Measurements from ENCODE around the gene PDCD11. TPM values are rescaled to one million over a fixed set of nuclear protein-coding genes. Genes with fewer than 3 reads are reported as not detected.

The PDCD11 gene
- total and polyA plus RNA-seq, 4 donors, result 8.3 to 20.9 (median 9.8) TPM

DNA sequence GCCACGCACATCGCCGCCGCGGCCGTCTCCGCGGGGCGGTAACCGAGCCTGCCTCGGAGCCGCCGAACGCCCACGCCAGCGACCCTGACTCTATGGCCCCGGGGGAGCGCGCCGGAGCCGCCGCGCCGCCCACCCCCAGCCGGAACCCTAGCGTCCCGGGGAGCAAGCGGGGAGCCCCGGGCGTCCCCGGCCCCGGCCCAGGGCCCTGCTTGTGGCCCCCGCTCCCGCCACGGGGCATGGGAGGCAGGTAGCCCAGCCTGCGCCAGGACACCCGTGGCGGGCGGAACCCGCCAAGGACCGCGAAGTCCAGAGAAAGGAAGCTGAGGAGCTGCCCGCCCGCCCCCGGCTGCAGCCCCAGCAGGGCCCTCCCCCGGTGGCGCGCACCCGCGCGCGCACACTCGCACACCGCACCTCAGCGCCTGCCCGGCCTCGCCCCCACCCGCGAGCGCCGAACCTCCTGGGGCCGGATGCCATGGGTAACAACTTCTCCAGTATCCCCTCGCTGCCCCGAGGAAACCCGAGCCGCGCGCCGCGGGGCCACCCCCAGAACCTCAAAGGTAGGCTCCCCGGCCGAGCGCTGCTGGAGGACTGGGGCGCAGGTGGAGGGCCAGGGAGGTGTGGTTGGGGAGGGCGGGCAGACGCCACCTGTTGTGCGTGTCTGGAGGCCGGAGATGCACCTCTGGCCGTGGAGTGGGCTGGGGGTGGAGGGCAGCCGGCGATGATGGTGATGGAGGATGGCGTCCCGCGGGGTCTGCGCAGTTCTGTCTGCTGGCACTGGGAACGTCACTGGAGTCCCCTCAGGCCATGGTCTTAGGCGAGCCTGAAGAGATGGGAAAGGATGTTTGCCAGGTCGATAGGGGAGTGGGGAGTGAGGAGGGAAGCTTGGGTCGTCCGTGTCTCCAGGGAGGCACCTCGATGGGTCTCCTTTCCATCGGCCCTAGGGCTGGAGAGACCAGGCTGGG lies 97.8 kb downstream of the PDCD11 start:
- Histone ChIP-seq H3K27ac (ENCODE audit: low read depth in 1 of 2, low read length in 2 of 2) (no peak overlapping the region), H3K9me3 (ENCODE audit: control insufficient read depth in 4 of 4, low read length in 3 of 4) (no peaks in the 10 kb centered on the region), H3K9ac (ENCODE audit: low read depth in 1 of 2, low read length in 2 of 2) (no peak overlapping the region), H3K4me1 (ENCODE audit: control insufficient read depth in 4 of 4, insufficient read depth in 4 of 4, low read length in 3 of 4) (peaks cover 2 to 14% (median 9%) of the 10 kb centered on the region in 4 donors), H3K36me3 (ENCODE audit: control insufficient read depth in 4 of 4, insufficient read depth in 3 of 4, low read depth in 1 of 4, low read length in 3 of 4) (no peaks in the 10 kb centered on the region), H3K4me3 (ENCODE audit: low read depth in 1 of 3, low read length in 3 of 3) (peak overlapping the region in 2 of 3 donors; percentile 20 to 62), H3K27me3 (ENCODE audit: control insufficient read depth in 4 of 4, insufficient read depth in 4 of 4, low read length in 3 of 4) (peaks cover 0 to 8% (median 5%) of the 10 kb centered on the region in 4 donors)
- no peak for TF ChIP-seq FOXA1 (IDR thresholded peaks at IDR 0.05)
- no peak for TF ChIP-seq RXRA (IDR thresholded peaks at IDR 0.05)
- no peak for TF ChIP-seq HNF4A (conservative IDR thresholded peaks at IDR 0.05)
- no peak for TF ChIP-seq EGR1 (IDR thresholded peaks at IDR 0.05; ENCODE audit: low read depth in 2 of 2)
- TF ChIP-seq FOXA2 (IDR thresholded peaks at IDR 0.05), result no peak
- TF ChIP-seq, protein P1, sequence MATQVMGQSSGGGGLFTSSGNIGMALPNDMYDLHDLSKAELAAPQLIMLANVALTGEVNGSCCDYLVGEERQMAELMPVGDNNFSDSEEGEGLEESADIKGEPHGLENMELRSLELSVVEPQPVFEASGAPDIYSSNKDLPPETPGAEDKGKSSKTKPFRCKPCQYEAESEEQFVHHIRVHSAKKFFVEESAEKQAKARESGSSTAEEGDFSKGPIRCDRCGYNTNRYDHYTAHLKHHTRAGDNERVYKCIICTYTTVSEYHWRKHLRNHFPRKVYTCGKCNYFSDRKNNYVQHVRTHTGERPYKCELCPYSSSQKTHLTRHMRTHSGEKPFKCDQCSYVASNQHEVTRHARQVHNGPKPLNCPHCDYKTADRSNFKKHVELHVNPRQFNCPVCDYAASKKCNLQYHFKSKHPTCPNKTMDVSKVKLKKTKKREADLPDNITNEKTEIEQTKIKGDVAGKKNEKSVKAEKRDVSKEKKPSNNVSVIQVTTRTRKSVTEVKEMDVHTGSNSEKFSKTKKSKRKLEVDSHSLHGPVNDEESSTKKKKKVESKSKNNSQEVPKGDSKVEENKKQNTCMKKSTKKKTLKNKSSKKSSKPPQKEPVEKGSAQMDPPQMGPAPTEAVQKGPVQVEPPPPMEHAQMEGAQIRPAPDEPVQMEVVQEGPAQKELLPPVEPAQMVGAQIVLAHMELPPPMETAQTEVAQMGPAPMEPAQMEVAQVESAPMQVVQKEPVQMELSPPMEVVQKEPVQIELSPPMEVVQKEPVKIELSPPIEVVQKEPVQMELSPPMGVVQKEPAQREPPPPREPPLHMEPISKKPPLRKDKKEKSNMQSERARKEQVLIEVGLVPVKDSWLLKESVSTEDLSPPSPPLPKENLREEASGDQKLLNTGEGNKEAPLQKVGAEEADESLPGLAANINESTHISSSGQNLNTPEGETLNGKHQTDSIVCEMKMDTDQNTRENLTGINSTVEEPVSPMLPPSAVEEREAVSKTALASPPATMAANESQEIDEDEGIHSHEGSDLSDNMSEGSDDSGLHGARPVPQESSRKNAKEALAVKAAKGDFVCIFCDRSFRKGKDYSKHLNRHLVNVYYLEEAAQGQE (IDR thresholded peaks at IDR 0.05), result no peak
- TF ChIP-seq HNF4G (IDR thresholded peaks at IDR 0.05), result no peak
- TF ChIP-seq, protein P2, sequence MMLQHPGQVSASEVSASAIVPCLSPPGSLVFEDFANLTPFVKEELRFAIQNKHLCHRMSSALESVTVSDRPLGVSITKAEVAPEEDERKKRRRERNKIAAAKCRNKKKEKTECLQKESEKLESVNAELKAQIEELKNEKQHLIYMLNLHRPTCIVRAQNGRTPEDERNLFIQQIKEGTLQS (IDR thresholded peaks at IDR 0.05), result no peak
- TF ChIP-seq GABPA (IDR thresholded peaks at IDR 0.05 in 1 of 2, conservative IDR thresholded peaks at IDR 0.05 in 1 of 2), result no peak
- TF ChIP-seq YY1 (IDR thresholded peaks at IDR 0.05), result no peak
- TF ChIP-seq, protein P3, sequence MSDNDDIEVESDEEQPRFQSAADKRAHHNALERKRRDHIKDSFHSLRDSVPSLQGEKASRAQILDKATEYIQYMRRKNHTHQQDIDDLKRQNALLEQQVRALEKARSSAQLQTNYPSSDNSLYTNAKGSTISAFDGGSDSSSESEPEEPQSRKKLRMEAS (IDR thresholded peaks at IDR 0.05), result no peak
- TF ChIP-seq, protein P4, sequence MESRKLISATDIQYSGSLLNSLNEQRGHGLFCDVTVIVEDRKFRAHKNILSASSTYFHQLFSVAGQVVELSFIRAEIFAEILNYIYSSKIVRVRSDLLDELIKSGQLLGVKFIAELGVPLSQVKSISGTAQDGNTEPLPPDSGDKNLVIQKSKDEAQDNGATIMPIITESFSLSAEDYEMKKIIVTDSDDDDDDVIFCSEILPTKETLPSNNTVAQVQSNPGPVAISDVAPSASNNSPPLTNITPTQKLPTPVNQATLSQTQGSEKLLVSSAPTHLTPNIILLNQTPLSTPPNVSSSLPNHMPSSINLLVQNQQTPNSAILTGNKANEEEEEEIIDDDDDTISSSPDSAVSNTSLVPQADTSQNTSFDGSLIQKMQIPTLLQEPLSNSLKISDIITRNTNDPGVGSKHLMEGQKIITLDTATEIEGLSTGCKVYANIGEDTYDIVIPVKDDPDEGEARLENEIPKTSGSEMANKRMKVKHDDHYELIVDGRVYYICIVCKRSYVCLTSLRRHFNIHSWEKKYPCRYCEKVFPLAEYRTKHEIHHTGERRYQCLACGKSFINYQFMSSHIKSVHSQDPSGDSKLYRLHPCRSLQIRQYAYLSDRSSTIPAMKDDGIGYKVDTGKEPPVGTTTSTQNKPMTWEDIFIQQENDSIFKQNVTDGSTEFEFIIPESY (IDR thresholded peaks at IDR 0.05), result no peak
- no peak for TF ChIP-seq JUND (IDR thresholded peaks at IDR 0.05)
- no peak for TF ChIP-seq RAD21 (IDR thresholded peaks at IDR 0.05)
- no peak for TF ChIP-seq TAF1 (conservative IDR thresholded peaks at IDR 0.05)
- TF ChIP-seq NR2F2 (IDR thresholded peaks at IDR 0.05), result no peak
- 3% methylated on average over 91 of the region's 92 CpGs for WGBS
- DNase-seq (ENCODE audit: low spot score), result no peak

DNA sequence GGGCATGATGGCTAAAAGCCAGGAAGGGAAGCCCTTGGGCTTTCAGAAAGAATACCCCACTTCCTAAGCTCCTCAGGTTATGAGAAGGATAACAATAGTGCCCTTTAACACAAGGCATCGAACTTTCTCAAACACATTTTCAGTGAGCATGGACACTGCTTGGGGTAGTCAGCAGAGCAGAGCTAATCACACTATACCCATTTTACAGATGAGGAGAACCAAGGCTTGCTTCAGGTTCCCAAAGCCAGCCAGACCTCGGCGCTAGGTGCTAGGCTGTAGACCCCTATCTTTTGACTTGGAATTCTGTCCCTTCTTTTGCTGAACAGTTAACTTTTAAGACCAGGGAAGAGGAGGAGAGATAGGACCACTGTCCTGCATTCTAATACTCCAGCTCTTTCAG lies 98.9 kb downstream of the PDCD11 start:
- H3K27ac ChIP-seq (ENCODE audit: low read depth in 1 of 2, low read length in 2 of 2), result no peak overlapping the region
- peaks cover 0 to 8% (median 5%) of the 10 kb centered on the region in 4 donors for H3K27me3 ChIP-seq (ENCODE audit: control insufficient read depth in 4 of 4, insufficient read depth in 4 of 4, low read length in 3 of 4)
- DNase-seq (ENCODE audit: low spot score), result no peak
- no peak overlapping the region for H3K9ac ChIP-seq (ENCODE audit: low read depth in 1 of 2, low read length in 2 of 2)
- no peaks in the 10 kb centered on the region for H3K36me3 ChIP-seq (ENCODE audit: control insufficient read depth in 4 of 4, insufficient read depth in 3 of 4, low read depth in 1 of 4, low read length in 3 of 4)
- H3K4me1 ChIP-seq (ENCODE audit: control insufficient read depth in 4 of 4, insufficient read depth in 4 of 4, low read length in 3 of 4), result peaks cover 2 to 14% (median 9%) of the 10 kb centered on the region in 4 donors
- TF ChIP-seq JUND (IDR thresholded peaks at IDR 0.05) (no peak), SP1 (IDR thresholded peaks at IDR 0.05) (no peak), TAF1 (conservative IDR thresholded peaks at IDR 0.05) (no peak), EGR1 (IDR thresholded peaks at IDR 0.05; ENCODE audit: low read depth in 2 of 2) (no peak), HNF4G (IDR thresholded peaks at IDR 0.05) (no peak), RAD21 (IDR thresholded peaks at IDR 0.05) (no peak), HNF4A (conservative IDR thresholded peaks at IDR 0.05) (no peak), FOXA2 (IDR thresholded peaks at IDR 0.05) (no peak), RXRA (IDR thresholded peaks at IDR 0.05) (no peak), FOXA1 (IDR thresholded peaks at IDR 0.05) (no peak), NR2F2 (IDR thresholded peaks at IDR 0.05) (no peak)
- TF ChIP-seq, protein P3 (IDR thresholded peaks at IDR 0.05), result no peak
- TF ChIP-seq, protein P2 (IDR thresholded peaks at IDR 0.05), result no peak
- TF ChIP-seq, protein P5, sequence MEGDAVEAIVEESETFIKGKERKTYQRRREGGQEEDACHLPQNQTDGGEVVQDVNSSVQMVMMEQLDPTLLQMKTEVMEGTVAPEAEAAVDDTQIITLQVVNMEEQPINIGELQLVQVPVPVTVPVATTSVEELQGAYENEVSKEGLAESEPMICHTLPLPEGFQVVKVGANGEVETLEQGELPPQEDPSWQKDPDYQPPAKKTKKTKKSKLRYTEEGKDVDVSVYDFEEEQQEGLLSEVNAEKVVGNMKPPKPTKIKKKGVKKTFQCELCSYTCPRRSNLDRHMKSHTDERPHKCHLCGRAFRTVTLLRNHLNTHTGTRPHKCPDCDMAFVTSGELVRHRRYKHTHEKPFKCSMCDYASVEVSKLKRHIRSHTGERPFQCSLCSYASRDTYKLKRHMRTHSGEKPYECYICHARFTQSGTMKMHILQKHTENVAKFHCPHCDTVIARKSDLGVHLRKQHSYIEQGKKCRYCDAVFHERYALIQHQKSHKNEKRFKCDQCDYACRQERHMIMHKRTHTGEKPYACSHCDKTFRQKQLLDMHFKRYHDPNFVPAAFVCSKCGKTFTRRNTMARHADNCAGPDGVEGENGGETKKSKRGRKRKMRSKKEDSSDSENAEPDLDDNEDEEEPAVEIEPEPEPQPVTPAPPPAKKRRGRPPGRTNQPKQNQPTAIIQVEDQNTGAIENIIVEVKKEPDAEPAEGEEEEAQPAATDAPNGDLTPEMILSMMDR (IDR thresholded peaks at IDR 0.05; ENCODE audit: low read depth, low read length, missing input control), result no peak
- TF ChIP-seq, protein P4 (IDR thresholded peaks at IDR 0.05), result no peak
- H3K4me3 ChIP-seq (ENCODE audit: low read depth in 1 of 3, low read length in 3 of 3), result no peak overlapping the region
- no peaks in the 10 kb centered on the region for H3K9me3 ChIP-seq (ENCODE audit: control insufficient read depth in 4 of 4, low read length in 3 of 4)
- 90% methylated on average over 3 of the region's 3 CpGs for WGBS

Measured in liver (tissue), 9 donors.